GM10248 (cell line): ENCODE measurements around the gene C4BPA.

Experiments used
- CTCF ChIA-PET: fragments of 300-600 bp; sonication (Branson Sonifier 250); formaldehyde crosslinking; extraction: SDS; loops from one replicate; lab custom pipeline; 2021; ENCODE audit warnings: antibody characterized with exemption; lab: Yijun Ruan, JAX
- POLR2A ChIA-PET: fragments of 350-650 bp; sonication (Branson Sonifier 250); formaldehyde crosslinking; extraction: SDS; loops from one replicate; lab custom pipeline; 2020; ENCODE audit warnings: antibody characterized with exemption; lab: Yijun Ruan, JAX
- DNase-seq: peaks from one replicate; pipeline ENCODE4 v3.0.0; 2012; ENCODE audit errors: extremely low spot score
- TF ChIP-seq, protein P1 (sequence below): IDR thresholded peaks from 2 replicates; pipeline ENCODE4 v1.5.1; 2012; ENCODE audit warnings: mild to moderate bottlenecking, low read depth; ENCODE audit errors: extremely low read depth, missing control alignments, control extremely low read depth

C4BPA gene

GRCh38 chr1:207076181-207076955 is 27.7 kb upstream of the C4BPA start:
- POLR2A ChIA-PET = no interaction called here
- CTCF ChIA-PET = interaction anchor here (1.0 to 3.3 kb wide), 9 partner anchors 8 to 423 kb away, joined by 3 to 16 read pairs (median 7); partner anchors contain the start of gene PFKFB2
- TF ChIP-seq, protein P1, sequence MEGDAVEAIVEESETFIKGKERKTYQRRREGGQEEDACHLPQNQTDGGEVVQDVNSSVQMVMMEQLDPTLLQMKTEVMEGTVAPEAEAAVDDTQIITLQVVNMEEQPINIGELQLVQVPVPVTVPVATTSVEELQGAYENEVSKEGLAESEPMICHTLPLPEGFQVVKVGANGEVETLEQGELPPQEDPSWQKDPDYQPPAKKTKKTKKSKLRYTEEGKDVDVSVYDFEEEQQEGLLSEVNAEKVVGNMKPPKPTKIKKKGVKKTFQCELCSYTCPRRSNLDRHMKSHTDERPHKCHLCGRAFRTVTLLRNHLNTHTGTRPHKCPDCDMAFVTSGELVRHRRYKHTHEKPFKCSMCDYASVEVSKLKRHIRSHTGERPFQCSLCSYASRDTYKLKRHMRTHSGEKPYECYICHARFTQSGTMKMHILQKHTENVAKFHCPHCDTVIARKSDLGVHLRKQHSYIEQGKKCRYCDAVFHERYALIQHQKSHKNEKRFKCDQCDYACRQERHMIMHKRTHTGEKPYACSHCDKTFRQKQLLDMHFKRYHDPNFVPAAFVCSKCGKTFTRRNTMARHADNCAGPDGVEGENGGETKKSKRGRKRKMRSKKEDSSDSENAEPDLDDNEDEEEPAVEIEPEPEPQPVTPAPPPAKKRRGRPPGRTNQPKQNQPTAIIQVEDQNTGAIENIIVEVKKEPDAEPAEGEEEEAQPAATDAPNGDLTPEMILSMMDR = no peak
- no peak for DNase-seq

DNA sequence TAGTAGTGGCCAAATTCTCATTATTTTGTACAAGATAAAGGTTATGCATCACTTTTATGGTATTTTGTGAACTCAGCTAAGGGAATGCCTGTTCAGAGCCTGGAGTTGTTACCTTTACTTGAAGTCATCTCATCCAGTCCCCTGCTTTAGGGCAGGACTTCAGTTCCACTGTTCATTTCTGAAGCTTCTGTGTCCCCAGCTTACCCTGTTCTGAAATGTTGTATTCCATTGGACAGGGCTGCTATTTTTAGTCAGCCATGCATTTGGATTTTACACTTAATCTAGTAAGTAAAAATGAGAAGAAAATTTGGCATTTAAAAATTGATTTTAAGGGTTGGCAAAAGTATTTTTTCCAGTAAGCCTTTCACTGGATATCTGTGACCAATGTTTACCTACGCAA is 27.0 kb upstream of the C4BPA start:
- DNase-seq = no peak
- ChIA-PET CTCF (interaction anchor here (1.2 to 2.7 kb wide), 6 partner anchors 8 to 423 kb away, joined by 3 to 11 read pairs (median 8); partner anchors contain the start of gene PFKFB2), POLR2A (no interaction called here)
- TF ChIP-seq, protein P1 = no peak

DNA sequence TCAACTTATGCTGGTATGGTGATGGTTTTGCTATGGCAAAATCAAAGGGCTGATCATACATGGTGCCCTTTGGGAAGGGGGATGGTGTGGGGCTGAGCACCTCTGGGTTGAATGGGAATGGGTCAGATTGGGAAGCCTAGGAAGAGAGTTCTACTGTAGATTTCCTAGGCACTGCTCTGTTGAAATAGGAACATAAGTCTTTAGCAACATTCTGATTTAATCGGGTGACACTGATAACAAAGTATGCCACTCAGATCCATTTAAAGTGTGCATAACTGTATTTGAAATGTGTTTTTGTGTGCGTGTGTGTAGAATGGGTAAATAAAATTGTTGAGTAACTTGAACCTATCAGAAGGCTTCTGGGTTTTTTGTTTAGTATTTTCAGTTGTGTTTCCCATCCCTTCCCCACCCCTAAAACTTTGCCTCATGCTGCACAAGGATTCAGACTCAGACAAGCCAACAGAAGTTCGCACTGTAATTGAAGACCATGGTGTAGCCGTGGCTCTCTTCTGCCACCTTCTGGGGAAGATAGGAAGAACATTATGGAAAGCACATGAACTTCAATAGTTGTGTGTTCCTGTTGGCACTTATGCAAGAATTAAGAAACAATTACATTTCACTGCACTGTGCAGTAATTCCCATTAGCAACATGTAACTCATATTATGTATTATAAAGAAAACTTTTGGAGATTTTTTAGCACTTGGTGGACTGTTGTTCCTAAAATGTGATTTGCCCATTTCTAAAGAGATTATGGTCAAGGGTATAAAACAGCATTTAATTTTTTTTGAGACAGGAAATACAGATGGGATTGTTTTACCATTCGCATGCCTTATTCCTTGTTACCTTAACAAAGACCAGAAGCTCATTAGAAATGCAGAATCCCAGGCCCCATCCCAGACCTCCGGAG is 26.3 kb upstream of the C4BPA start:
- CTCF ChIA-PET = interaction anchor here (0.9 to 8.3 kb wide), 17 partner anchors 8 to 422 kb away, joined by 3 to 73 read pairs (median 5); partner anchors contain the start of genes C4BPB, CD55 and PFKFB2
- DNase-seq = peak; percentile 66
- TF ChIP-seq, protein P1 = peak; percentile 86
- POLR2A ChIA-PET = no interaction called here

- POLR2A ChIA-PET = no interaction called here
- CTCF ChIA-PET = interaction anchor here (0.9 to 8.3 kb wide), 18 partner anchors 9 to 421 kb away, joined by 3 to 73 read pairs (median 5); partner anchors contain the start of genes C4BPB, CD55 and PFKFB2
- DNase-seq = no peak
- TF ChIP-seq, protein P1 = no peak
Measured at GRCh38 chr1:207078578-207079132, 25.4 kb upstream of the C4BPA start.

GRCh38 chr1:207079706-207080241 is 24.3 kb upstream of the C4BPA start:
- TF ChIP-seq, protein P1 = no peak
- ChIA-PET CTCF (interaction anchor here (0.8 to 8.3 kb wide), 16 partner anchors 9 to 593 kb away, joined by 3 to 73 read pairs (median 7); partner anchors contain the start of genes C4BPB and PFKFB2), POLR2A (no interaction called here)
- DNase-seq = no peak
